Lower leg skin (tissue), 3 donors: ENCODE measurements around the gene LEKR1.

Experiments
- POLR2A ChIP-seq, 2 donors: fragments of 450-650 bp; IDR thresholded peaks; one replicate each; pipeline ENCODE4 v1.6.1; 2016 to 2017; ENCODE audit warnings: antibody characterized with exemption in 2 of 2, mild to moderate bottlenecking in 1 of 2, moderate library complexity in 1 of 2
- TF ChIP-seq, protein P1 (sequence below), 3 donors: fragments of 450-650 bp; IDR thresholded peaks; one replicate each; pipeline ENCODE4 v1.5.1; 2016; ENCODE audit warnings: antibody characterized with exemption in 3 of 3, mild to moderate bottlenecking in 3 of 3, moderate library complexity in 2 of 3

DNA sequence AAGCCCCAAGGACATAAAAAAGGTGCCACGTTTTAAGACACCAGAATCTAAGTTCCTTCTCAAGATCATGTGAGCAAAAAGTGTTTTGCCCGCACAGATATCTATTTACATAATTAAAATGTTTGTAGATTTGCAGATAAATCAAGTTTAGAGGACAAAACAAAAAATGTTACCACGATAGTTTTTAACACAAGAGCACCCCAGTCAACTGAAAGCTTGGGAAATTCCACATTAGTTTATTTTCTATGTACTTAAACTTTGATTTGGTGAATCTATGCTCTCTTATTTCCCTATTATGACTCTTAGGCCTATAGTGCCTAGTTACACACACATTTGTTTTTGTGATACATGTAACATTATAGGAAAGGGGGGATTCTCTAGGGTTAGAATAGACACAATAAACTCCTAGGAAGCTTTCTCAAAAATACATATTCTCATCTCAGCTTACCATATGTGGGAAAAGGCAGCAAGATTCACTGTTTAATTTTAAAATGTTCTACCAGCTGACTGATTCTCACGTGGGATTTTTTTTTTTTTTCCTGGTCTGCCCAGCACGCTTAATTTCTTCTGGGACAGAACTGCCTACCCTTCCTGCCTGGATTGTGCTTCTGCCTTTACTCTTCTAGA lies 8.4 kb upstream of the LEKR1 start:
- TF ChIP-seq, protein P1, sequence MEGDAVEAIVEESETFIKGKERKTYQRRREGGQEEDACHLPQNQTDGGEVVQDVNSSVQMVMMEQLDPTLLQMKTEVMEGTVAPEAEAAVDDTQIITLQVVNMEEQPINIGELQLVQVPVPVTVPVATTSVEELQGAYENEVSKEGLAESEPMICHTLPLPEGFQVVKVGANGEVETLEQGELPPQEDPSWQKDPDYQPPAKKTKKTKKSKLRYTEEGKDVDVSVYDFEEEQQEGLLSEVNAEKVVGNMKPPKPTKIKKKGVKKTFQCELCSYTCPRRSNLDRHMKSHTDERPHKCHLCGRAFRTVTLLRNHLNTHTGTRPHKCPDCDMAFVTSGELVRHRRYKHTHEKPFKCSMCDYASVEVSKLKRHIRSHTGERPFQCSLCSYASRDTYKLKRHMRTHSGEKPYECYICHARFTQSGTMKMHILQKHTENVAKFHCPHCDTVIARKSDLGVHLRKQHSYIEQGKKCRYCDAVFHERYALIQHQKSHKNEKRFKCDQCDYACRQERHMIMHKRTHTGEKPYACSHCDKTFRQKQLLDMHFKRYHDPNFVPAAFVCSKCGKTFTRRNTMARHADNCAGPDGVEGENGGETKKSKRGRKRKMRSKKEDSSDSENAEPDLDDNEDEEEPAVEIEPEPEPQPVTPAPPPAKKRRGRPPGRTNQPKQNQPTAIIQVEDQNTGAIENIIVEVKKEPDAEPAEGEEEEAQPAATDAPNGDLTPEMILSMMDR (IDR thresholded peaks at IDR 0.05), result no peak
- TF ChIP-seq POLR2A (IDR thresholded peaks at IDR 0.05), result no peak
